ENCODE data around the gene CD48.
A peak's percentile ranks its signal among the peaks of the same experiment; 100 is the strongest.
"Not testable (repeated sequence)": the region's sequence is repeated elsewhere in the genome, so short reads cannot be mapped to it uniquely, and the experiment has no call there.

Gene CD48

GRCh38 chr1:160702100-160702499, 9.5 kb downstream of the CD48 start:
- H4K8ac ChIP-seq (ENCODE audit: low read depth, low read length) = no peak overlapping the region
- no peak for DNase-seq
- H3K23ac ChIP-seq (ENCODE audit: low read length) = no peak overlapping the region
- no peak overlapping the region for H3K56ac ChIP-seq (ENCODE audit: low read length)
- H3K4ac ChIP-seq (ENCODE audit: low read depth, low read length) = no peak overlapping the region
- H3K79me2 ChIP-seq (ENCODE audit: control insufficient read depth, insufficient read depth, low read length) = no peaks in the 10 kb centered on the region
- no peak overlapping the region for H2AK5ac ChIP-seq (ENCODE audit: low read length)
- no peak overlapping the region for H3K27ac ChIP-seq (ENCODE audit: low read depth, low read length)
- no peak overlapping the region for H2BK5ac ChIP-seq (ENCODE audit: low read length)
- H4K5ac ChIP-seq (ENCODE audit: low read length) = no peak overlapping the region
- no CpG with 5 or more reads among the region's 5 CpGs for WGBS (ENCODE audit: extremely low coverage, insufficient coverage, low lambda C conversion rate)
- H3K79me1 ChIP-seq (ENCODE audit: low read length) = no peaks in the 10 kb centered on the region
- no peak overlapping the region for H2BK120ac ChIP-seq (ENCODE audit: low read depth, low read length)
- no peaks in the 10 kb centered on the region for H3K36me3 ChIP-seq (ENCODE audit: control insufficient read depth, insufficient read depth, low read length)
- H3K4me2 ChIP-seq (ENCODE audit: low read length) = no peak overlapping the region
- no peak overlapping the region for H3K9ac ChIP-seq (ENCODE audit: low read length)
- no peak overlapping the region for H3K4me3 ChIP-seq (ENCODE audit: low read length)
- H3K27me3 ChIP-seq (ENCODE audit: insufficient read depth, low read length, poor library complexity) = no peaks in the 10 kb centered on the region
- no peak overlapping the region for H2BK15ac ChIP-seq (replicated peaks; ENCODE audit: low read depth)
- no peak overlapping the region for H3K18ac ChIP-seq (ENCODE audit: low read length)
- no peaks in the 10 kb centered on the region for H3K4me1 ChIP-seq (ENCODE audit: control insufficient read depth, low read depth, low read length)

- not testable (repeated sequence) for H2BK15ac ChIP-seq (replicated peaks; ENCODE audit: low read depth); H3K4me1 ChIP-seq (ENCODE audit: control insufficient read depth, low read depth, low read length); H3K27me3 ChIP-seq (ENCODE audit: insufficient read depth, low read length, poor library complexity); H3K18ac ChIP-seq (ENCODE audit: low read length); H3K36me3 ChIP-seq (ENCODE audit: control insufficient read depth, insufficient read depth, low read length); H2BK5ac ChIP-seq (ENCODE audit: low read length); H4K8ac ChIP-seq (ENCODE audit: low read depth, low read length); H3K27ac ChIP-seq (ENCODE audit: low read depth, low read length); H3K4ac ChIP-seq (ENCODE audit: low read depth, low read length); H3K9ac ChIP-seq (ENCODE audit: low read length); H3K23ac ChIP-seq (ENCODE audit: low read length); H3K4me3 ChIP-seq (ENCODE audit: low read length); H2AK5ac ChIP-seq (ENCODE audit: low read length); H2BK120ac ChIP-seq (ENCODE audit: low read depth, low read length); H3K79me1 ChIP-seq (ENCODE audit: low read length); H4K5ac ChIP-seq (ENCODE audit: low read length); H3K4me2 ChIP-seq (ENCODE audit: low read length); H3K79me2 ChIP-seq (ENCODE audit: control insufficient read depth, insufficient read depth, low read length); H3K56ac ChIP-seq (ENCODE audit: low read length)
- no CpG with 5 or more reads among the region's 10 CpGs for WGBS (ENCODE audit: extremely low coverage, insufficient coverage, low lambda C conversion rate)
- DNase-seq = peak; percentile 28
Observed at GRCh38 chr1:160692390-160692789, 19.2 kb downstream of the CD48 start.

- DNase-seq = no peak
- Histone ChIP-seq H2BK15ac (replicated peaks; ENCODE audit: low read depth) (no peak overlapping the region), H3K27ac (ENCODE audit: low read depth, low read length) (no peak overlapping the region)
Observed at GRCh38 chr1:160685266-160685665, 26.4 kb downstream of the CD48 start.

GRCh38 chr1:160682983-160683865, 28.4 kb downstream of the CD48 start:
- DNase-seq = no peak
- no CpG with 5 or more reads among the region's 4 CpGs for WGBS (ENCODE audit: extremely low coverage, insufficient coverage, low lambda C conversion rate)
- Histone ChIP-seq H2BK15ac (replicated peaks; ENCODE audit: low read depth) (peak overlapping the region; percentile 25), H3K4me1 (ENCODE audit: control insufficient read depth, low read depth, low read length) (peaks cover 4% of the 10 kb centered on the region), H2BK5ac (ENCODE audit: low read length) (no peak overlapping the region), H3K27ac (ENCODE audit: low read depth, low read length) (no peak overlapping the region), H3K9ac (ENCODE audit: low read length) (no peak overlapping the region), H3K27me3 (ENCODE audit: insufficient read depth, low read length, poor library complexity) (no peaks in the 10 kb centered on the region), H3K4me3 (ENCODE audit: low read length) (no peak overlapping the region), H3K36me3 (ENCODE audit: control insufficient read depth, insufficient read depth, low read length) (no peaks in the 10 kb centered on the region), H3K56ac (ENCODE audit: low read length) (no peak overlapping the region), H3K18ac (ENCODE audit: low read length) (peak overlapping the region; percentile 22), H3K4ac (ENCODE audit: low read depth, low read length) (no peak overlapping the region), H3K23ac (ENCODE audit: low read length) (no peak overlapping the region), H2BK120ac (ENCODE audit: low read depth, low read length) (peak overlapping the region; percentile 49), H3K4me2 (ENCODE audit: low read length) (no peak overlapping the region), H3K79me2 (ENCODE audit: control insufficient read depth, insufficient read depth, low read length) (no peaks in the 10 kb centered on the region), H2AK5ac (ENCODE audit: low read length) (peak overlapping the region; percentile 83), H4K8ac (ENCODE audit: low read depth, low read length) (no peak overlapping the region), H3K79me1 (ENCODE audit: low read length) (no peaks in the 10 kb centered on the region), H4K5ac (ENCODE audit: low read length) (no peak overlapping the region)

More at GRCh38 chr1:160685266-160685665, 26.4 kb downstream of the CD48 start:
- Histone ChIP-seq H4K5ac (ENCODE audit: low read length) (no peak overlapping the region), H3K79me2 (ENCODE audit: control insufficient read depth, insufficient read depth, low read length) (no peaks in the 10 kb centered on the region), H3K18ac (ENCODE audit: low read length) (no peak overlapping the region), H2BK120ac (ENCODE audit: low read depth, low read length) (no peak overlapping the region), H3K56ac (ENCODE audit: low read length) (no peak overlapping the region), H3K27me3 (ENCODE audit: insufficient read depth, low read length, poor library complexity) (no peaks in the 10 kb centered on the region), H3K4me2 (ENCODE audit: low read length) (no peak overlapping the region), H4K8ac (ENCODE audit: low read depth, low read length) (no peak overlapping the region), H3K4me3 (ENCODE audit: low read length) (no peak overlapping the region), H3K9ac (ENCODE audit: low read length) (no peak overlapping the region), H3K36me3 (ENCODE audit: control insufficient read depth, insufficient read depth, low read length) (no peaks in the 10 kb centered on the region), H3K4ac (ENCODE audit: low read depth, low read length) (no peak overlapping the region), H3K4me1 (ENCODE audit: control insufficient read depth, low read depth, low read length) (peaks cover 4% of the 10 kb centered on the region), H2AK5ac (ENCODE audit: low read length) (peak overlapping the region; percentile 87), H2BK5ac (ENCODE audit: low read length) (peak overlapping the region; percentile 72), H3K79me1 (ENCODE audit: low read length) (no peaks in the 10 kb centered on the region), H3K23ac (ENCODE audit: low read length) (no peak overlapping the region)

- no peak for DNase-seq
- H3K79me2 ChIP-seq (ENCODE audit: control insufficient read depth, insufficient read depth, low read length) = no peaks in the 10 kb centered on the region
- H2BK120ac ChIP-seq (ENCODE audit: low read depth, low read length) = no peak overlapping the region
- no peak overlapping the region for H3K23ac ChIP-seq (ENCODE audit: low read length)
- no CpG with 5 or more reads among the region's 3 CpGs for WGBS (ENCODE audit: extremely low coverage, insufficient coverage, low lambda C conversion rate)
- H3K27ac ChIP-seq (ENCODE audit: low read depth, low read length) = no peak overlapping the region
- no peak overlapping the region for H3K4me3 ChIP-seq (ENCODE audit: low read length)
- no peaks in the 10 kb centered on the region for H3K36me3 ChIP-seq (ENCODE audit: control insufficient read depth, insufficient read depth, low read length)
- no peak overlapping the region for H2BK5ac ChIP-seq (ENCODE audit: low read length)
- H3K27me3 ChIP-seq (ENCODE audit: insufficient read depth, low read length, poor library complexity) = no peaks in the 10 kb centered on the region
- no peak overlapping the region for H4K8ac ChIP-seq (ENCODE audit: low read depth, low read length)
- no peak overlapping the region for H3K18ac ChIP-seq (ENCODE audit: low read length)
- no peak overlapping the region for H4K5ac ChIP-seq (ENCODE audit: low read length)
- H3K4ac ChIP-seq (ENCODE audit: low read depth, low read length) = no peak overlapping the region
- H2AK5ac ChIP-seq (ENCODE audit: low read length) = no peak overlapping the region
- no peak overlapping the region for H2BK15ac ChIP-seq (replicated peaks; ENCODE audit: low read depth)
- H3K79me1 ChIP-seq (ENCODE audit: low read length) = no peaks in the 10 kb centered on the region
- H3K9ac ChIP-seq (ENCODE audit: low read length) = no peak overlapping the region
- H3K56ac ChIP-seq (ENCODE audit: low read length) = peak overlapping the region; percentile 42
- peaks cover 4% of the 10 kb centered on the region for H3K4me1 ChIP-seq (ENCODE audit: control insufficient read depth, low read depth, low read length)
- no peak overlapping the region for H3K4me2 ChIP-seq (ENCODE audit: low read length)
Observed at GRCh38 chr1:160681891-160682140, 29.8 kb downstream of the CD48 start.
